ENCODE measurements around the gene LRRN2. TPM values are rescaled to one million over a fixed set of nuclear protein-coding genes. Genes with fewer than 3 reads are reported as not detected.

Gene LRRN2
- total and polyA plus RNA-seq, 9 of the 15 experiments (the other 6 are each of a cell fraction or from before 2014, with no cell fraction given): 0.05 TPM; not detected in 8

- TF ChIP-seq, protein P1, sequence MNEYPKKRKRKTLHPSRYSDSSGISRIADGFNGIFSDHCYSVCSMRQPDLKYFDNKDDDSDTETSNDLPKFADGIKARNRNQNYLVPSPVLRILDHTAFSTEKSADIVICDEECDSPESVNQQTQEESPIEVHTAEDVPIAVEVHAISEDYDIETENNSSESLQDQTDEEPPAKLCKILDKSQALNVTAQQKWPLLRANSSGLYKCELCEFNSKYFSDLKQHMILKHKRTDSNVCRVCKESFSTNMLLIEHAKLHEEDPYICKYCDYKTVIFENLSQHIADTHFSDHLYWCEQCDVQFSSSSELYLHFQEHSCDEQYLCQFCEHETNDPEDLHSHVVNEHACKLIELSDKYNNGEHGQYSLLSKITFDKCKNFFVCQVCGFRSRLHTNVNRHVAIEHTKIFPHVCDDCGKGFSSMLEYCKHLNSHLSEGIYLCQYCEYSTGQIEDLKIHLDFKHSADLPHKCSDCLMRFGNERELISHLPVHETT (CRISPR knock-in tag; conservative IDR thresholded peaks at IDR 0.05 in 1 of 2, IDR thresholded peaks at IDR 0.05 in 1 of 2): no peak
- TF ChIP-seq NFE2 (IDR thresholded peaks at IDR 0.05; ENCODE audit: low read depth): no peak
- no peak for TF ChIP-seq ZNF695 (CRISPR knock-in tag; IDR thresholded peaks at IDR 0.05)
- TF ChIP-seq PHF8 (IDR thresholded peaks at IDR 0.05; ENCODE audit: borderline replicate concordance, low read length): no peak
- no peak for TF ChIP-seq ZNF696 (CRISPR knock-in tag; conservative IDR thresholded peaks at IDR 0.05)
- no peak for TF ChIP-seq PHTF2 (CRISPR knock-in tag; IDR thresholded peaks at IDR 0.05)
- no peak for TF ChIP-seq SFPQ (IDR thresholded peaks at IDR 0.05; ENCODE audit: low read depth, low read length)
- TF ChIP-seq, protein P2, sequence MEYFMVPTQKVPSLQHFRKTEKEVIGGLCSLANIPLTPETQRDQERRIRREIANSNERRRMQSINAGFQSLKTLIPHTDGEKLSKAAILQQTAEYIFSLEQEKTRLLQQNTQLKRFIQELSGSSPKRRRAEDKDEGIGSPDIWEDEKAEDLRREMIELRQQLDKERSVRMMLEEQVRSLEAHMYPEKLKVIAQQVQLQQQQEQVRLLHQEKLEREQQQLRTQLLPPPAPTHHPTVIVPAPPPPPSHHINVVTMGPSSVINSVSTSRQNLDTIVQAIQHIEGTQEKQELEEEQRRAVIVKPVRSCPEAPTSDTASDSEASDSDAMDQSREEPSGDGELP (CRISPR knock-in tag; IDR thresholded peaks at IDR 0.05; ENCODE audit: borderline replicate concordance): no peak; the same call in 1 of the 2 replicates
- TF ChIP-seq KDM2B (CRISPR knock-in tag; IDR thresholded peaks at IDR 0.05): no peak
- peak; percentile 88 for TF ChIP-seq CBFA2T3 (IDR thresholded peaks at IDR 0.05)
- no peak for TF ChIP-seq TOE1 (IDR thresholded peaks at IDR 0.05; ENCODE audit: borderline replicate concordance)
- no peak for TF ChIP-seq TOE1 (CRISPR knock-in tag; IDR thresholded peaks at IDR 0.05; ENCODE audit: borderline replicate concordance, low read depth)
- TF ChIP-seq KLF16 (IDR thresholded peaks at IDR 0.05): peak; percentile 82
- TF ChIP-seq HLTF (IDR thresholded peaks at IDR 0.05): no peak
- no peak for TF ChIP-seq TCF15 (CRISPR knock-in tag; IDR thresholded peaks at IDR 0.05)
- TF ChIP-seq, protein P3, sequence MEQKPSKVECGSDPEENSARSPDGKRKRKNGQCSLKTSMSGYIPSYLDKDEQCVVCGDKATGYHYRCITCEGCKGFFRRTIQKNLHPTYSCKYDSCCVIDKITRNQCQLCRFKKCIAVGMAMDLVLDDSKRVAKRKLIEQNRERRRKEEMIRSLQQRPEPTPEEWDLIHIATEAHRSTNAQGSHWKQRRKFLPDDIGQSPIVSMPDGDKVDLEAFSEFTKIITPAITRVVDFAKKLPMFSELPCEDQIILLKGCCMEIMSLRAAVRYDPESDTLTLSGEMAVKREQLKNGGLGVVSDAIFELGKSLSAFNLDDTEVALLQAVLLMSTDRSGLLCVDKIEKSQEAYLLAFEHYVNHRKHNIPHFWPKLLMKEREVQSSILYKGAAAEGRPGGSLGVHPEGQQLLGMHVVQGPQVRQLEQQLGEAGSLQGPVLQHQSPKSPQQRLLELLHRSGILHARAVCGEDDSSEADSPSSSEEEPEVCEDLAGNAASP (IDR thresholded peaks at IDR 0.05): no peak
- TF ChIP-seq TRIM28 (IDR thresholded peaks at IDR 0.05): no peak
- TF ChIP-seq FUS (optimal IDR thresholded peaks at IDR 0.05; ENCODE audit: low read depth, low read length): no peak
- TF ChIP-seq, protein P4, sequence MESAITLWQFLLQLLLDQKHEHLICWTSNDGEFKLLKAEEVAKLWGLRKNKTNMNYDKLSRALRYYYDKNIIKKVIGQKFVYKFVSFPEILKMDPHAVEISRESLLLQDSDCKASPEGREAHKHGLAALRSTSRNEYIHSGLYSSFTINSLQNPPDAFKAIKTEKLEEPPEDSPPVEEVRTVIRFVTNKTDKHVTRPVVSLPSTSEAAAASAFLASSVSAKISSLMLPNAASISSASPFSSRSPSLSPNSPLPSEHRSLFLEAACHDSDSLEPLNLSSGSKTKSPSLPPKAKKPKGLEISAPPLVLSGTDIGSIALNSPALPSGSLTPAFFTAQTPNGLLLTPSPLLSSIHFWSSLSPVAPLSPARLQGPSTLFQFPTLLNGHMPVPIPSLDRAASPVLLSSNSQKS (CRISPR knock-in tag; IDR thresholded peaks at IDR 0.05): no peak
These were observed 60.8 kb downstream of the LRRN2 start (continued) for GRCh38 chr1:204624631-204625216.

Data from K562 (cell line).